ENCODE results near the gene XPC. TPM values are rescaled to one million over a fixed set of nuclear protein-coding genes. Genes with fewer than 3 reads are reported as not detected.

Gene XPC
- polyA plus RNA-seq, 1 experiment: 36.9 TPM

GRCh38 chr3:14208168-14208567, 29.8 kb upstream of the XPC start:
- POLR2A ChIA-PET: no interaction called here
- CTCF ChIA-PET: no interaction called here
- TF ChIP-seq CTCF (IDR thresholded peaks at IDR 0.05; ENCODE audit: insufficient read depth, low read depth, low read length): no peak
- Histone ChIP-seq H3K27me3 (ENCODE audit: control insufficient read depth, insufficient read depth, low read length) (no peaks in the 10 kb centered on the region), H3K4me3 (ENCODE audit: low read depth, low read length) (no peak overlapping the region), H3K36me3 (ENCODE audit: control insufficient read depth, insufficient read depth, low read length) (no peaks in the 10 kb centered on the region)
- no peak for DNase-seq (ENCODE audit: low read depth)

- Histone ChIP-seq H3K36me3 (ENCODE audit: control insufficient read depth, insufficient read depth, low read length) (no peaks in the 10 kb centered on the region), H3K27me3 (ENCODE audit: control insufficient read depth, insufficient read depth, low read length) (no peaks in the 10 kb centered on the region), H3K4me3 (ENCODE audit: low read depth, low read length) (no peak overlapping the region)
- no peak for DNase-seq (ENCODE audit: low read depth)
- TF ChIP-seq CTCF (IDR thresholded peaks at IDR 0.05; ENCODE audit: insufficient read depth, low read depth, low read length): no peak
- CTCF ChIA-PET: interaction anchor here (0.7 to 1.9 kb wide), 5 partner anchors 13 to 341 kb away, joined by 4 to 5 read pairs (median 4); no protein-coding TSS in a partner anchor
- POLR2A ChIA-PET: interaction anchor here (0.9 kb wide), 1 partner anchor 245 kb away, joined by 4 read pairs; no protein-coding TSS in a partner anchor
These were observed 28.3 kb upstream of the XPC start for GRCh38 chr3:14206548-14207177.

- POLR2A ChIA-PET: interaction anchor here (0.8 to 1.4 kb wide), 2 partner anchors 26 to 83 kb away, joined by 3 to 4 read pairs; partner anchors contain the start of gene LSM3
- CTCF ChIA-PET: interaction anchor here (0.8 to 7.2 kb wide), 30 partner anchors 7 to 379 kb away, joined by 3 to 93 read pairs (median 6); partner anchors contain the start of gene SLC6A6
- Histone ChIP-seq H3K4me3 (ENCODE audit: low read depth, low read length) (no peak overlapping the region), H3K27me3 (ENCODE audit: control insufficient read depth, insufficient read depth, low read length) (no peaks in the 10 kb centered on the region), H3K36me3 (ENCODE audit: control insufficient read depth, insufficient read depth, low read length) (no peaks in the 10 kb centered on the region)
- no peak for DNase-seq (ENCODE audit: low read depth)
- TF ChIP-seq CTCF (IDR thresholded peaks at IDR 0.05; ENCODE audit: insufficient read depth, low read depth, low read length): no peak
These were observed 26.3 kb upstream of the XPC start for GRCh38 chr3:14204515-14205284.

- no peaks in the 10 kb centered on the region for H3K27me3 ChIP-seq (ENCODE audit: control insufficient read depth, insufficient read depth, low read length)
- no peak overlapping the region for H3K4me3 ChIP-seq (ENCODE audit: low read depth, low read length)
- CTCF ChIA-PET: interaction anchor here (0.6 to 7.2 kb wide), 61 partner anchors 9 to 521 kb away, joined by 3 to 93 read pairs (median 5); partner anchors contain the start of genes GRIP2 and SLC6A6
- POLR2A ChIA-PET: interaction anchor here (0.6 to 1.4 kb wide), 3 partner anchors 25 to 203 kb away, joined by 3 to 4 read pairs (median 3); partner anchors contain the start of gene LSM3
- H3K36me3 ChIP-seq (ENCODE audit: control insufficient read depth, insufficient read depth, low read length): no peaks in the 10 kb centered on the region
- peak; percentile 84 for TF ChIP-seq CTCF (IDR thresholded peaks at IDR 0.05; ENCODE audit: insufficient read depth, low read depth, low read length)
- no peak for DNase-seq (ENCODE audit: low read depth)
These were observed 25.2 kb upstream of the XPC start for GRCh38 chr3:14203521-14204079.
